ENCODE results near the gene SDF2L1. TPM values are rescaled to one million over a fixed set of nuclear protein-coding genes. Genes with fewer than 3 reads are reported as not detected.

Gene SDF2L1
- total and polyA plus RNA-seq, 10 of the 15 experiments (the other 5 are each of a cell fraction or from before 2014, with no cell fraction given) = 3.0 to 214 (median 55.5) TPM

GRCh38 chr22:21629255-21630149, 12.6 kb upstream of the SDF2L1 start, which contains the start of gene YDJC (continued):
- TF ChIP-seq IKZF1 (conservative IDR thresholded peaks at IDR 0.05) = peak; percentile 68
- no peak for TF ChIP-seq SREBF1 (IDR thresholded peaks at IDR 0.05; ENCODE audit: low read length)
- TF ChIP-seq YY1 (IDR thresholded peaks at IDR 0.05; ENCODE audit: low read depth, low read length) = peak; percentile 90
- peak; percentile 88 for TF ChIP-seq LARP7 (IDR thresholded peaks at IDR 0.05)
- TF ChIP-seq, protein P1, sequence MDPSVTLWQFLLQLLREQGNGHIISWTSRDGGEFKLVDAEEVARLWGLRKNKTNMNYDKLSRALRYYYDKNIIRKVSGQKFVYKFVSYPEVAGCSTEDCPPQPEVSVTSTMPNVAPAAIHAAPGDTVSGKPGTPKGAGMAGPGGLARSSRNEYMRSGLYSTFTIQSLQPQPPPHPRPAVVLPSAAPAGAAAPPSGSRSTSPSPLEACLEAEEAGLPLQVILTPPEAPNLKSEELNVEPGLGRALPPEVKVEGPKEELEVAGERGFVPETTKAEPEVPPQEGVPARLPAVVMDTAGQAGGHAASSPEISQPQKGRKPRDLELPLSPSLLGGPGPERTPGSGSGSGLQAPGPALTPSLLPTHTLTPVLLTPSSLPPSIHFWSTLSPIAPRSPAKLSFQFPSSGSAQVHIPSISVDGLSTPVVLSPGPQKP (IDR thresholded peaks at IDR 0.05; ENCODE audit: low read depth, low read length) = peak; percentile 79
- TF ChIP-seq ZNF592 (IDR thresholded peaks at IDR 0.05) = peak; percentile 75; the same call in 1 of the 2 replicates
- no peak for TF ChIP-seq HSF1 (IDR thresholded peaks at IDR 0.05; ENCODE audit: low read depth, low read length)
- peak in 1 of 2 experiments; percentile 79; a peak in 2 of 3 replicates for TF ChIP-seq EGR1 (IDR thresholded peaks at IDR 0.05; ENCODE audit: borderline replicate concordance in 1 of 2, low read depth in 2 of 2, low read length in 2 of 2)
- TF ChIP-seq HDGF (IDR thresholded peaks at IDR 0.05) = peak; percentile 91
- TF ChIP-seq RB1 (IDR thresholded peaks at IDR 0.05; ENCODE audit: borderline replicate concordance) = no peak; the same call in 1 of the 2 replicates
- TF ChIP-seq POLR2A (IDR thresholded peaks at IDR 0.05; ENCODE audit: low read depth, low read length) = peak; percentile 84
- no peak for TF ChIP-seq MTA3 (IDR thresholded peaks at IDR 0.05; ENCODE audit: borderline replicate concordance, low read length)
- TF ChIP-seq PAX8 (IDR thresholded peaks at IDR 0.05) = no peak
- no peak for TF ChIP-seq FOXM1 (IDR thresholded peaks at IDR 0.05; ENCODE audit: low read depth, low read length)
- peak; percentile 62 for TF ChIP-seq SP1 (IDR thresholded peaks at IDR 0.05; ENCODE audit: low read depth, low read length)
- TF ChIP-seq, protein P2, sequence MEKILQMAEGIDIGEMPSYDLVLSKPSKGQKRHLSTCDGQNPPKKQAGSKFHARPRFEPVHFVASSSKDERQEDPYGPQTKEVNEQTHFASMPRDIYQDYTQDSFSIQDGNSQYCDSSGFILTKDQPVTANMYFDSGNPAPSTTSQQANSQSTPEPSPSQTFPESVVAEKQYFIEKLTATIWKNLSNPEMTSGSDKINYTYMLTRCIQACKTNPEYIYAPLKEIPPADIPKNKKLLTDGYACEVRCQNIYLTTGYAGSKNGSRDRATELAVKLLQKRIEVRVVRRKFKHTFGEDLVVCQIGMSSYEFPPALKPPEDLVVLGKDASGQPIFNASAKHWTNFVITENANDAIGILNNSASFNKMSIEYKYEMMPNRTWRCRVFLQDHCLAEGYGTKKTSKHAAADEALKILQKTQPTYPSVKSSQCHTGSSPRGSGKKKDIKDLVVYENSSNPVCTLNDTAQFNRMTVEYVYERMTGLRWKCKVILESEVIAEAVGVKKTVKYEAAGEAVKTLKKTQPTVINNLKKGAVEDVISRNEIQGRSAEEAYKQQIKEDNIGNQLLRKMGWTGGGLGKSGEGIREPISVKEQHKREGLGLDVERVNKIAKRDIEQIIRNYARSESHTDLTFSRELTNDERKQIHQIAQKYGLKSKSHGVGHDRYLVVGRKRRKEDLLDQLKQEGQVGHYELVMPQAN (conservative IDR thresholded peaks at IDR 0.05) = peak; percentile 88
- TF ChIP-seq PAX5 (IDR thresholded peaks at IDR 0.05; ENCODE audit: borderline replicate concordance, low read depth, low read length) = peak; percentile 26; the same call in 1 of the 2 replicates
- peak; percentile 49; the same call in 1 of the 2 replicates for TF ChIP-seq CREB1 (IDR thresholded peaks at IDR 0.05; ENCODE audit: low read depth)
- TF ChIP-seq SKIL (IDR thresholded peaks at IDR 0.05; ENCODE audit: low read depth, poor library complexity, severe bottlenecking) = no peak

Measured in GM12878 (cell line).